Smooth muscle cell (in vitro differentiated cells): Measurements from ENCODE around the gene KCNS3. TPM values are rescaled to one million over a fixed set of nuclear protein-coding genes. Genes with fewer than 3 reads are reported as not detected.

Experiments
- DNase-seq: peaks from one replicate; lab custom pipeline; 2025; ENCODE audit not compliant: unreplicated experiment; lab: John Stamatoyannopoulos, UW
- H2AFZ ChIP-seq: fragments of 200-600 bp; sonication (generic); 2 replicates; pipeline ENCODE4 v1.6.0; 2016; ENCODE audit warnings: antibody characterized with exemption, low read depth, mild to moderate bottlenecking
- H3F3A ChIP-seq: fragments of 200-600 bp; sonication (generic); 2 replicates; pipeline ENCODE4 v1.6.0; 2017; ENCODE audit warnings: antibody characterized with exemption, low read depth
- H3K27ac ChIP-seq: fragments of 200-600 bp; sonication (generic); 2 replicates; pipeline ENCODE4 v1.5.1; 2016; ENCODE audit warnings: low read depth, mild to moderate bottlenecking
- H3K27me3 ChIP-seq: fragments of 200-600 bp; sonication (generic); 2 replicates; pipeline ENCODE4 v1.6.1; 2016; ENCODE audit warnings: low read depth, mild to moderate bottlenecking
- H3K36me3 ChIP-seq: fragments of 200-600 bp; sonication (generic); 2 replicates; pipeline ENCODE4 v1.5.1; 2016; ENCODE audit warnings: low read depth
- H3K4me1 ChIP-seq: fragments of 200-600 bp; sonication (generic); 2 replicates; pipeline ENCODE4 v1.5.1; 2016; ENCODE audit warnings: low read depth
- H3K4me2 ChIP-seq: fragments of 200-600 bp; sonication (generic); 2 replicates; pipeline ENCODE4 v1.6.0; 2016; ENCODE audit warnings: mild to moderate bottlenecking
- H3K4me3 ChIP-seq: fragments of 200-600 bp; sonication (generic); 2 replicates; pipeline ENCODE4 v1.5.1; 2016; ENCODE audit warnings: mild to moderate bottlenecking
- H3K79me2 ChIP-seq: fragments of 200-600 bp; sonication (generic); 2 replicates; pipeline ENCODE4 v1.6.0; 2016; ENCODE audit warnings: low read depth, mild to moderate bottlenecking
- H3K9ac ChIP-seq: fragments of 200-600 bp; sonication (generic); 2 replicates; pipeline ENCODE4 v1.6.0; 2016; ENCODE audit warnings: low read depth
- H3K9me3 ChIP-seq: fragments of 200-600 bp; sonication (generic); replicated peaks from 2 replicates; pipeline ENCODE4 v1.5.1; 2016; ENCODE audit warnings: low read depth
- H4K20me1 ChIP-seq: fragments of 200-600 bp; sonication (generic); 2 replicates; pipeline ENCODE4 v1.6.0; 2016; ENCODE audit warnings: low read depth
- CTCF ChIP-seq: fragments of 200-600 bp; sonication (generic); IDR thresholded peaks from 2 replicates; pipeline ENCODE4 v1.5.1; 2017; ENCODE audit warnings: borderline replicate concordance, mild to moderate bottlenecking, antibody characterized with exemption; ENCODE audit not compliant: insufficient read depth, poor library complexity, severe bottlenecking
- WGBS: methylation state at CpG from one replicate; pipeline ENCODE4 v1.1.7; 2016; ENCODE audit warnings: low lambda C conversion rate; 5-methylcytosine and 5-hydroxymethylcytosine counted together
- polyA plus RNA-seq: library from polyadenylated mRNA; unstranded; fragments of >200 nt; fragmentation: Nextera tagmentation; extraction: Ambion mirVana; gene quantifications from 2 replicates; pipeline ENCODE4 v1.2.1, GENCODE V29; 2016
- total RNA-seq: library from RNA; depleted of rRNA; stranded (reverse); fragments of >200 nt; gene quantifications from 2 replicates; pipeline ENCODE4 v1.2.3, GENCODE V29; 2014

KCNS3 gene
- total and polyA plus RNA-seq, 2 experiments from 2014 or later, result 31.0 to 48.2 TPM

- 87% methylated on average over 3 of the region's 3 CpGs for WGBS
- no peaks in the 10 kb centered on the region for H3F3A ChIP-seq
- no peaks in the 10 kb centered on the region for H3K79me2 ChIP-seq
These were observed 88.3 kb downstream of the KCNS3 start for GRCh38 chr2:17966798-17967197.

GRCh38 chr2:17969661-17970060 lies 91.2 kb downstream of the KCNS3 start:
- no peak overlapping the region for H3K27ac ChIP-seq
- no peaks in the 10 kb centered on the region for H3K36me3 ChIP-seq
- H3K4me3 ChIP-seq, result no peak overlapping the region
- H4K20me1 ChIP-seq, result no peaks in the 10 kb centered on the region
- 98% methylated on average over 3 of the region's 3 CpGs for WGBS
- H3K79me2 ChIP-seq, result no peaks in the 10 kb centered on the region
- TF ChIP-seq CTCF, result no peak
- H3K9me3 ChIP-seq, result no peaks in the 10 kb centered on the region
- peaks cover 6% of the 10 kb centered on the region for H3K27me3 ChIP-seq
- H3K9ac ChIP-seq, result no peak overlapping the region
- no peaks in the 10 kb centered on the region for H3F3A ChIP-seq
- H3K4me2 ChIP-seq, result no peak overlapping the region
- no peak overlapping the region for H2AFZ ChIP-seq
- H3K4me1 ChIP-seq, result peaks cover 11% of the 10 kb centered on the region
- DNase-seq, result no peak

More at GRCh38 chr2:17966798-17967197, 88.3 kb downstream of the KCNS3 start:
- Histone ChIP-seq H3K9me3 (no peaks in the 10 kb centered on the region), H3K4me1 (peaks cover 15% of the 10 kb centered on the region), H2AFZ (no peak overlapping the region), H3K4me2 (no peak overlapping the region), H4K20me1 (no peaks in the 10 kb centered on the region), H3K9ac (no peak overlapping the region), H3K27ac (no peak overlapping the region), H3K4me3 (no peak overlapping the region), H3K27me3 (peaks cover 6% of the 10 kb centered on the region), H3K36me3 (no peaks in the 10 kb centered on the region)
- no peak for TF ChIP-seq CTCF
- no peak for DNase-seq

- no peak overlapping the region for H3K27ac ChIP-seq
- no peak overlapping the region for H3K4me3 ChIP-seq
- H3K79me2 ChIP-seq, result no peaks in the 10 kb centered on the region
- 69% methylated on average over 3 of the region's 3 CpGs for WGBS
- peak overlapping the region; percentile 49 for H3K4me2 ChIP-seq
- TF ChIP-seq CTCF, result no peak
- no peaks in the 10 kb centered on the region for H3K36me3 ChIP-seq
- no peaks in the 10 kb centered on the region for H4K20me1 ChIP-seq
- no peaks in the 10 kb centered on the region for H3F3A ChIP-seq
- H2AFZ ChIP-seq, result no peak overlapping the region
- H3K4me1 ChIP-seq, result peaks cover 11% of the 10 kb centered on the region
- no peak overlapping the region for H3K9ac ChIP-seq
- no peak for DNase-seq
- H3K27me3 ChIP-seq, result peaks cover 6% of the 10 kb centered on the region
- no peaks in the 10 kb centered on the region for H3K9me3 ChIP-seq
These were observed 93.2 kb downstream of the KCNS3 start for GRCh38 chr2:17971531-17972125.

- peak overlapping the region; percentile 14 for H3K4me2 ChIP-seq
- H3K4me3 ChIP-seq, result no peak overlapping the region
- no peak for DNase-seq
- no peaks in the 10 kb centered on the region for H3K27me3 ChIP-seq
- H3K27ac ChIP-seq, result no peak overlapping the region
- H4K20me1 ChIP-seq, result no peaks in the 10 kb centered on the region
- no peak for TF ChIP-seq CTCF
- no peaks in the 10 kb centered on the region for H3K79me2 ChIP-seq
- no peak overlapping the region for H2AFZ ChIP-seq
- H3K9me3 ChIP-seq, result no peaks in the 10 kb centered on the region
- WGBS, result 65% methylated on average over 3 of the region's 3 CpGs
- H3K4me1 ChIP-seq, result peaks cover 4% of the 10 kb centered on the region
- H3K9ac ChIP-seq, result no peak overlapping the region
- peaks cover 5% of the 10 kb centered on the region for H3F3A ChIP-seq
- H3K36me3 ChIP-seq, result no peaks in the 10 kb centered on the region
These were observed 94.5 kb downstream of the KCNS3 start for GRCh38 chr2:17972991-17973390.
